Esophagus squamous epithelium (tissue), 4 donors: Measurements from ENCODE around the gene PTPRO.

Experiments
- CTCF ChIP-seq, 6 experiments: fragments of 450-650 bp in 4 of 6; fragments of 200-600 bp in 2 of 6; sonication (generic) in 2 of 6; IDR thresholded peaks; one replicate each; pipeline ENCODE4 v1.5.1; 2016 to 2019; ENCODE audit warnings: antibody characterized with exemption in 6 of 6, mild to moderate bottlenecking in 4 of 6, moderate library complexity in 4 of 6
- POLR2A ChIP-seq, 4 donors: fragments of 450-650 bp; IDR thresholded peaks; one replicate each; pipeline ENCODE4 v1.6.1; 2017; ENCODE audit warnings: antibody characterized with exemption in 4 of 4, mild to moderate bottlenecking in 4 of 4, moderate library complexity in 3 of 4

DNA sequence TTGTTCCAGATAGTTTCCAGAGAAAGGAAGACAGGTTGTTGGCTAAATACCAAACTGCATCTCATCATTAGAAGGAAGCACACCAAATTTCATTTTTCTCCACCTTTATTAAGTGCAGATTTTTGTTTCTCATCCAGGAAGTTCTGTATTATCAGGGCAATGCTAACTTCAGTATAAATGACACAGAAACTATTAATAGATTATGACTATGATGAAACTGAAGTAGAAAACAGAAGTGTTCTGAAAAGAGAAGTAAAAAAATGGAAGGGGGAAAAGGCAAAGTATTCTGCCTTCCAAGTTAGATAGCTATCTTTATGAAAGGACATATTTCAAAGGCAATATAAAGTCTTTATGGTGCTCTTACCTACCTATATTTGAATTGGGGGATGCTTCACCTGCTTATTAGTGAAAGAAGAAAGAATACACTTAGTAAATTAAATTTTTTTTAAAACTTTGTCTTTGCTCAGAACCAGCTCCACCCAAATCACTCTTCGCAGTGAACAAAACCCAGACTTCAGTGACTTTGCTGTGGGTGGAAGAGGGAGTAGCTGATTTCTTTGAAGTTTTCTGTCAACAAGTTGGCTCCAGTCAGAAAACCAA is 223.9 kb downstream of the PTPRO start:
- TF ChIP-seq CTCF (IDR thresholded peaks at IDR 0.05) (no peak), POLR2A (IDR thresholded peaks at IDR 0.05) (no peak)
